Activated CD8-positive, alpha-beta memory T cell treated with anti-CD3 and anti-CD28 coated beads, Interleukin-2, amount 50 U/mL, for 24 hours (primary cell): ENCODE measurements around the gene FBXL19.

ENCODE experiments used
- DNase-seq: peaks from one replicate; pipeline ENCODE4 v3.0.0-alpha.2; 2020; ENCODE audit errors: extremely low read depth

The FBXL19 gene

DNA sequence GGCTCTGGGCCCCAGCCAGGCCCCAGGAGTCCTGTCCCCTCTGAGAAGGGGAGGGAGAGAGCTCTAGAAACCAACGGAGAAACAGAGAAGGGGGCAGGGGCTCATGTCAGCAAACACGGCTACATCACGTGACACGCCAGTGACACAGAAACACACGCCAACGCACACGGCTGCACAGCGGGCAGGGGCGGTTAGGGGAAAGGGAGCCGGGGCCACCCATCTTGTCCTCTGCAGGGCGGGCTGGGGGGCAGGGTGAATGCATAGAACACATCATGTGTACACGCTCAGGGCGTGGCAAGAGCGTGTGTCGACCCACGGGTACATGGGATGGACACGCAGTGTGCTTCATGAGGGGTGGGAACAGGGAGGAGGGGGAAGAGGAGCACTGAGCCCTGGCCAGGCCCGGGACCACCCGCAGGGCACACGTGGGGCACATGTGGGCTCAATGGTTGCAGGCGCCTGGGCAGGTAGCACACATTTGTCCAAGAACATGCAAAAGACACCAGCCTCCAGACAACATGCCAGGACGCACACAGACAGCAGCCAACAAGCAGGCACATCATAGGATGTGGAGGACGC lies 66.2 kb downstream of the FBXL19 start:
- no peak for DNase-seq

DNA sequence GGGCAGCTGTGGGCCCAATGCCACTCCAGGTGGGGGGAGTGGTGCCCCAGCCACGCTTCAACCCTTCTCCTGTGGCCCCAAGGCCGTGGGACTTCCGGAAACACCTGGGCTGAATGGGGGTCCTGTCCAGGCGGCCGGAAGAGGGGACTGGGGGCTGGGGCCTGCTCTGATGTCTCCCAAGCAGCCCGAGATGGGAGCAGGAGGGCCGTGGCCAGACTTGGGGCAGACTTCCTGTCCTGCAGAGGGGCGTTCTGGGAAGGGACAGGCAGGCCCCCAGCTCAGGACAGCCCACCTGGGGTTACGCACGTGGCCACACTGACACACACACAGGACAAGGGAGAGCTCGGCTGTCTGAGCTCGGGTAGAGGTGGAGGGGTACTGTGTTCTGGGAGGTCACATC lies 66.7 kb downstream of the FBXL19 start:
- DNase-seq = no peak

DNA sequence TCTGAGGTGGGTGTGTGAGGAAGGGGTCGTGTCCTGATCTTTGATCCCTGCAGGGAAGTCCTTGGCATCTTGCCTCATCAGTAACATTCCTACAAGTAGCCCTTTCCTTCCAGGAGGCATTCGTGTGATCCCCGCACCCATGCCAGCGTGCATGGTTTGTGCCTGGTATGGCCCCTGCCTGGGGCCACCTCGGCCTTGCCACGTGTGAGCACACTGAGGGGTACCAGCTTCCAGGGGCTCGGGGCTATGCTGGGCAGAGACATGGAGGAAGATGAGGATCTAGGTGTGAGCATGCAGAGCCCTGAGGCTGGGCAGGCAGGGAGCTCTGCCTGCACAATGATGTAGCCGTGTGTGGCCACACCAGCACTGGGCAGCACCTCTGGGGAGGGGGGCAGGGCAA lies 67.7 kb downstream of the FBXL19 start:
- no peak for DNase-seq

DNA sequence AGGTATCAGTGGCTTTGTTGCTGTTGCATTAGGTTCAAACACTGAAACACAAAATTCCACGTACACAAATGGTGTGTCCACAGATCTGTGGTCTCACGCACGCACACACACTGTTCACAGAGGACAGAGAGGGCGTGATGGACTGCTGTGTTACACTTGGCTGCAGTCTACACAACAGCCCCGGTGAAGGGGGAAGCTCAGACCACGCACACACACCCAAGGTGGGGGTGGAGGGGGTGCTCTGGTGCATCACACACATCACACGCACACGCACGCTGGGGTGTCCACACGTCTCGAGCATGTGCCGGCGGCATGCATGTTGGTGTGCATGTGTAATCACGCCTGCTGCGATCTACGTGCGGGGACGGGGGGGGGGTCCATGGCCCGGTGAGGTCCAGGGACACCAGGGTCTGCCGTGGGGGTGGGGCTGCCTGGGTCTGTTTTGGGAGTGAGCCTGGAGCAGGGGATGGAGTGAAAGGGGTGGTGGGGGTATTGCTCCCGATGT lies 69.0 kb downstream of the FBXL19 start:
- no peak for DNase-seq

DNA sequence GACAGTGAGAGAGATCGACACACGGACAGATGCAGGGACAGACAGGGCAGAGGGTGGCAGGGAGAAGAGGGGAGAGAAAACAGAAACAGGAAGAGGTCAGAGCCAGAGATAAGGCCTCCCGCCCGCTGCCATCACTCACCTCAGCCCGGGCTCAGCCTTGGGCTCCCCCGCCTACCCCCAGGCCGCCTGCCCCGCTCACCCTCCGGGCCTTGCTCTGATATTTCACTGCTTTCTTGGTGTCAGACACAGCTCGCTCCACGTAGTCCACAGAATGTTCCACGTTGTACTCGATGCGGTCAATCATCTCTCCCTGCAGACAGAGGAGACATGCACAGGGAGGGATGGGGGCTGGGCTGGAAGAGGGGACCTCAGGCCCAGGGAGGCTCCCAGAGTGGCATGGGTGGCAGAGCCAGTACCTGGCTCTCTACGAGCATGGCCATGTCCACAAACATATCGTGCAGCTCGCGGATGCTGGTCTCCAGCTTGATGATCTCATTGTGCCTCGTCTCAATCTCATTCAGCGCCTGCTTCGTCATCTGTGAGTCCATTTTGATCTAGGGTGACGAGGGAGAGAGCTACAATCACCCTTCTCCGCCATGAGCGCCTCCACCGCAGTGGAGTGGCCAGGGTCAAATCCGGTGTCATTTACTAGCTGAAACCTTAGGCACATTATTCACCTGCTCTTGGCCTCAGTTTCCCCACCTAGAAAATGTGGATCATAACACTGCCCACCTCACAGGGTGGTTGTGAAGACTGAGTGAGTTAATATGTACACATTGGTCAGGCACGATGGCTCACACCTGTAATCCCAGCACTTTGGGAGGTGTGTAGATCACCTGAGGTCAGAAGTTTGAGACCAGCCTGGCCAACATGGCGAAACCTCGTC lies 69.8 kb downstream of the FBXL19 start:
- DNase-seq = no peak

DNA sequence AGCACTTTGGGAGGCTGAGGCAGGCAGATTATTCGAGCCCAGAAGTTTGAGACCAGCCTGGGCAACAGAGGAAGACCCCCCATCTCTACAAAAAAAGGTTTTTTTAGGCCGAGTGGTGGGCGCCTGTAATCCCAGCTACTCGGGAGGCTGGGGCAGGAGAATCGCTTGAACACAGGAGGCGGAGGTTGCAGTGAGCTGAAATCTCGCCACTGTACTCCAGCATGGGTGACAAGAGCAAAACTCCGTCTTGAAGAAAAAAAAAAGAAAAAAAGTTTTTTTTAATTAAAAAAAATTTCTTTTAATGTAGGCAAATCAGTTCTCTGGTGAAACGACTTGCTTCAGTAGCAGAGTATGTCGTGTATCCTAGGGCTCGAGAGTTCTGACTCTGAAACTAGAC lies 72.6 kb downstream of the FBXL19 start:
- DNase-seq = no peak

DNA sequence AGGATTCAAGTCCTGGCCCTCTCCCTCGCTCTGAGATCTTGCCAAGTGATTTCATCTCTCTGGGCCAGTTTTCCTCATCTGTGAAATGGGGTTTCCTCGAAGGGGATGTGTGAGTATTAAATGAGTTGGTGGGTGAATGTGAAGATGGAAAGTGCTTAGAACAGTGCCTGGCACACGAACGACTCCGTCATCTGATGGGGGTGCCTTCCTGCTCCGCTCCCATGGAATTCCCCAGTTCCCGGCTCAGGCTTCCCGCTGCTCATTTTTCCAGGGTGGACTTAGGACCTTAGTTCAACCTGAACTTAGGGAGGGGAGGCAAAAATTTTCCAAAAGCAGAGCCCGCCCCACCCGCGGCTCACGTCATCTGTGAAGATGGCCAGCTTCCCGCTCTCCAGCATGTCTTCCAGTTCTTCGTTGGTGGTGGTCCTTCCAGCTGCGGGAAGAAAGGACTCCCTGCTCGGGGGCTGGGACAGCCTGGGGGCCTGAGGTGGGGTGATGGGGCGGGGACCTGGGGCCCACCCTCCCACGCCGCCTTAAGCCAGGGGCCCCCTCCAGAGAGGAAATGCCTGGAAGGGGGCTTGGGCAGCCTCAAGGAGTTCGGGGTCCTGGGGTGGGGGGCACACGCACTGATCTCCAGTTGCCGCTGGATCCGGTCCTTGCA lies 73.1 kb downstream of the FBXL19 start:
- DNase-seq = no peak

DNA sequence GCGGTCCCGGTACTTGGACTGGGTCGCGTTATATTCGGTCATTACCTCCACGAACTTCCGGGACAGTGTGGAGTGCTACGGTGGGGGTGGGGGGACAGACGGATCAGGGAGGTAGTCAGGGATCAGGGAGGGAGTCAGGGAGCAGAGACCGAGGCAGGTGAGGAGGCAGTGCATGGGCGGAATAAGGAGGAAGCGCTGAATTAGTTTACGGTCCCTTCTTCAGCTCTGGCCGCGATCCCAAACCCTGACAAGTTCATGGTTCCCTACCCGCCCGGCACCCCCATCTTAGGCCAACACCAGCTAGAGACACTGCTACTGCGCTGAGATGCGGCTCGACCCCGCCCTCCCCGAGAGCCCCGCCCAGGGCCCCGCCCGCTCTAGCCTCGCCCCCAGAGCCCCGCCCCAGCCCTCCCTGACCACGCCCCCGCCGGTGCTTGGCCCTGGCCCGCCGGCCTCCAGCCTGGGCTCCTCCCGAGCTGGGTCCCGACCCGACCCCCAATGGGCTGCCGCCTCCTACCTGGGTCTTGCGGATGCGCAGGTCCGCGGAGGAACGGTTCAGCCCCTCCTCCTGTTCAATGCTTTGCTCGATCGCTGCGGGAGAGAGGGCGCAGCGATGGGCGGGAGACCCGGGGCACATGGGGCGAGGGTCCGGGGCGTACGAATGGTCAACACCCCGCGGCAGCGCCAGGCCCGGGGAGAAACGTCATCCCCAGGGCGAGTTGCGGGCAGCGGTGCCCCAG lies 73.8 kb downstream of the FBXL19 start:
- DNase-seq = peak; percentile 53

DNA sequence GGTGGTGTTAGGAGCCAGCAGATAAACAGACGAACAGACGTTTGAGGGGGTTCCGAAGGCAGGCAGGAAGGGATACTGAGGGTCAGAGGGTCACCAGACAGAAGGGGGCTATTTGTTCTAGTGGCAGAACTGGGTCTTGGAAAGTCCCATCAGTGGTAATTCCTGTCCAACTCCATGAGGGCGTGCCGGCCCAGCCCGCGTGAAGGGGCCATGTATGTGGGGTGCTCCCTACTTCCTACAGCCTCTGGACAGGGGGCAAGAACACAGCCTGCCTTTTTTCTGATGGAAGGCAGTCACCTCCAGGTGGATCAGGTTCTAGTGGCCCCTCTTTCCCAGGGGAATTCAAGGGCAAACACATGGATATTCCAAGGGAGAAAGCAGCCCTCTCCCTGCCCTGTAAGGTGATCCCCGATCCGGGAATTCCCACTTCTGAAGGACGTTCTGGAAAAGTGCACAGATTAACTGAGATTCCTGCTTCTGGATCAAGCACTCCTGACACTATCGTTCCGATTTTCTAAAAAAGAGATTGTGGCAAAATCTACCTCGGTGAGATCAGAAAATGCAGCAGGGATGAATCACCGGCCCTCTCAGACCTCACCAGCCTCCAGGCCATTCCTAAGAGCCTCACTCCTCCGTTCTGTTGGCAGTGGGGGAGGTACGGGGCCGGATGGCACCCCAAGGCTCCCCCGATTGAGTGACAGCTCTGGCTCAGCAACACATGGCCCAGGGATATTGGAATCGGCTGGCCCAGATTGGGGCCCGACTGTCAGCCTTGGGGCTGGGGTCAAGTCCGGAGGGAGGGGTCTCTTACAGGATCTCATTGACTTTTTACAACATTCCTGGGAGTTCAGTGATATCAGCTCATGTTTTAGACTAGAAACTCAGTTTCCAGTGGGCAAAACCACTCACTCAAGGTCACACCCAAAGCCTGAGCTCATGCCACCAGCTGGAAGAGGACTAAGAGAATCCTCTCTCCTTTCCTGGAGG lies 74.6 kb downstream of the FBXL19 start:
- DNase-seq = no peak
